ENCODE results near the gene ZNF835.
"Not testable (repeated sequence)": the region's sequence is repeated elsewhere in the genome, so short reads cannot be mapped to it uniquely, and the experiment has no call there.

ZNF835 gene

DNA sequence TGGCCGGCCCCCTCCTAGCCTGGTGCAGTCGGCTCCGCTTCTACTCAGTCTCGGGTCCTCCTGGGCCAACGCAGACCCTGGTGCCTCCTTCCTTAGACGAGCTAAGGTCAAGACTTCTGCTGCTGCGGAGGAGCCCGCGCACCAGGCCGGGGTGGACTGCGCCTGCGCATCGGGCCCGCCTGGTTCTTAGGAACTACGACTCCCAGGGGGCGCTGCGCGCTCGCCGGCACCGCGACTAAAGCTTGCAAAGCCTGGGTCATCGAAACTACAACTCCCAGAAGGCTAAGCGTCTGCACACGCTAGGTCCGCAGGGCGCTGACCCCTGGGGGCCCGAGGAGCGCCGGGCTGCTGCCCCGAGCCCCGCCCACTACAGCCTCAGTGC, at the start of gene ZNF835:
Gene ZNF835, minus strand, starts transcription at position 145 of the 382 bp plus-strand sequence. CDS start 6,559 bp downstream, outside the sequence.
- DNase-seq, result peak; percentile 87 to 88

DNA sequence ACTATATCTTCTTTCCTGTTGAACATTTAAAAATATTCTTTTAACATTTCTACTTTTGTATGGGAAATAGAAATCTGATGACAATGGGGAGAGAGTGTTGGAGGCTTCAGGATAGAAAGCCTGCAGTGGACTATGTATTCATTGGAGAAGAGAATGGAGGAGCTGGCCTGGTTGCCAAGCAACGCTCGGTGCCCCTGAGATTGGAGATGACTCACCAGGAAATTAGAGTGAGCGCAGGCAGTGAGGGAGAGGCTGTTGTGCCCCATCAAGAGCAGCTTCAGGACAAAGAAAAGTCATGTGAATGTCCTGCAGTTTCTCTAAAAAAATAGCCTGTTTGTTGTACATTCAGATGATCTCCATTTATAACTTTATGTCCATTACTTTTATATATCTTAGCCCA, 48.7 kb upstream of the ZNF835 start:
- DNase-seq, result no peak

GRCh38 chr19:56718231-56718630, 46.7 kb upstream of the ZNF835 start:
- DNase-seq, result no peak

GRCh38 chr19:56712611-56713276, 41.2 kb upstream of the ZNF835 start:
- no peak for DNase-seq

GRCh38 chr19:56710437-56710836, 38.9 kb upstream of the ZNF835 start:
- no peak for DNase-seq

DNA sequence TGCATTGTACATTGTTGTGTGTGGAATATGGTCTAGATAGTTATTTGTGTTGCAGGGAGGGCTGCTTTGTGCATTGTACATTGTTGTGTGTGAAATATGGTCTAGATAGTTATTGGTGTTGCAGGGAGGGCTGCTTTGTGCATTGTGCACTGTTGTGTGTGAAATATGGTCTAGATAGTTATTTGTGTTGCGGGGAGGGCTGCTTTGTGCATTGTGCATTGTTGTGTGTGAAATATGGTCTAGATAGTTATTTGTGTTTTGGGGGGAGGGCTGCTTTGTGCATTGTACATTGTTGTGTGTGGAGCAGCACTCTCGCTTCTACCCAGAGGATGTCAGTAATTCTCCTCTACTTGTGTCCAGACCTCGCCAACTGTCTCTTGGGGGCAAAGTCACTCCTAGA, 36.3 kb upstream of the ZNF835 start:
- DNase-seq, result no peak

DNA sequence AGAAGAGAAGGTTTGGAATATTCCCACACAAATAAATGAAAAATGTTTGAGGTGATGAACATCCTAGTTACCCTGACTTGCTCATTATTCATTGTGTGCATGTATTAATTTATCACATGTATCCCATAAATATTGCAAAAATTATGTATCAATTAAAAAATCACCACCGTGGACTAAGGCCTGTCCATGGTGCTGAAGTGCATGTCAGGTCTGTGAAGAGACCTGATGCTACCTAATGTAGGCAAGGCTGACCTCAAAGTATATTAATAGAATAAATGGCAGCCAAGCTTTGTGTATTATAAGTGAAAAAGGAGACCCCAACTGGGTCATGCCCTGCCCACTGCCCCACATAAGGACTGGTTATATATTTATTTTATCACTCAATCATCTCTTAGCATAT, 34.4 kb upstream of the ZNF835 start:
- DNase-seq, result no peak

- DNase-seq, result no peak
Observed at GRCh38 chr19:56701895-56702294, 30.3 kb upstream of the ZNF835 start.

- no peak for DNase-seq
Observed at GRCh38 chr19:56699552-56699951, 28.0 kb upstream of the ZNF835 start.

GRCh38 chr19:56692206-56692895, 20.8 kb upstream of the ZNF835 start:
- no peak for DNase-seq

- DNase-seq, result no peak
Observed at GRCh38 chr19:56690670-56691069, 19.1 kb upstream of the ZNF835 start.

DNA sequence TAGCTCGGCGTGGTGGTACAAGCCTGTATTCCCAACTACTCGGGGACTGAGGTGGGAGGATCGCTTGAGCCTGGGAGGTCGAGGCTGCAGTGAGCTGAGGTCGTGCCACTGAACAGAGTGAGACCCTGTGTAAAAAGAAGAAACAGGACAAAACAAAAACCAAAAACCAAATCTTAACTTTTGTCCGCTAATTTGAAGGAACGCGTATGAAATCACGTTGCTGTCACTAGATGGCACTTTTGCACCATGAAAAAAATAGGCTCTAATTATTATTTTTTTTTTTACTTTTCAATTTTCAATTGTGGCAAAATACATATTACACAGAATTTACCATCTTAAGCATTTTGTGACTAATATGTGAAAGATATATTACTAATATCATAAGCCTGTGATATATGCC, 17.6 kb upstream of the ZNF835 start:
- DNase-seq, result no peak

DNA sequence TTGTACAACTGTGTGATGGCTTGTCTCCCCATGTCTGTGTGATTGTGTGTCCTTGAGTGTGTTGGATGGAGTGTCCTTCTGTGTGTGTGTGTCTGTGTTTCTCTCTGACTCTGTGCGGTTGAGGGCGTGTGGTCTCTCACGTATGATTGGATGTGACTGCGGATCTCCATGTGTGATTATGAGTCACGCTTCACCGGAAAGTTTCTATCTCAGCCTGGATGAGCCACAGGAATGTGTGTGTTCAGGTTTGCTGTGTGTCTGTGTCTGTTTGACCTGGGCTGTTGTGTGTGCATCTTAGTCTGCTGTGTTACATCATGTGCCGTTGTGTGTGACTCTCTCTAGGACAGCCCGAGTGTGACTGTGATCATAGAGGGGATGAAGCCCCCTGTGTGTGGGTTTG, 15.5 kb upstream of the ZNF835 start:
- DNase-seq, result no peak

DNA sequence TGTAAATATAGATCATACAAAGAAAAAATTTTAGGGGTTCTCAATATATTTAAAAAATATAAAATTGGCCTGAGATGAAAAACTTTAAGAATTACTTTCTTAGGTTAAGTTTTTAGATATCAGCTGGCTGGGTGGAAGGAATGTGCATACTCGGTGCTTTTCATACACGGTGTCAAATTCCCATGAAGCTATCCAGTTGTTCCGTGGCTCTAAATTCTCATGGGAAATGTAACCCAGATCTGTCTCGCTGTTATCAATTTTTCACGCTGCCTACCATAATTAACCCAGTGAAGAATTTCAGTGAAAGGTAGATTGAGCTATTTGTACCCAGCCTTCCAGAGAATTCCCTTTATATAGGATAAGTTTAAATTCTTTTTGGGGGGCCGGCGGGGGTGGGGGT, 11.6 kb upstream of the ZNF835 start:
- no peak for DNase-seq

DNA sequence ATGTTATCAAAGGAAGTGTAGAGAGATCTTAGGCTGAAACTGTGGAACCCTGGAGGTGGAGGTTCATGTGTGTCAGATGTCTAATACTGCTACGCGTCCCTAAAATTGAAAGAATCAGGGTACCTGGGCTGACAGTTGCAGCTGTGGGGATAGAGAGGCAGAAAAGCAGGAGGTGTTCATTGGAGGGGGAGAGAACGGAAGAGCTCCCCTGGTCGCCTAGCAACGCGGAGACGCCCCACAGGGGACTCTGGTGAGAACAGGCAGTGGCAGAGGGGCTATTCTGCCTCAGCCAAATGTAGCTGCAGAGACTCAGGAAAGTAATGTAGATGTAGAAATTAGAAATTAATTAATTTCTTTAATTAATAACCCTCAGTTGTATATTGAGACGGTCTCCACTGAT, 10.1 kb upstream of the ZNF835 start:
- no peak for DNase-seq

DNA sequence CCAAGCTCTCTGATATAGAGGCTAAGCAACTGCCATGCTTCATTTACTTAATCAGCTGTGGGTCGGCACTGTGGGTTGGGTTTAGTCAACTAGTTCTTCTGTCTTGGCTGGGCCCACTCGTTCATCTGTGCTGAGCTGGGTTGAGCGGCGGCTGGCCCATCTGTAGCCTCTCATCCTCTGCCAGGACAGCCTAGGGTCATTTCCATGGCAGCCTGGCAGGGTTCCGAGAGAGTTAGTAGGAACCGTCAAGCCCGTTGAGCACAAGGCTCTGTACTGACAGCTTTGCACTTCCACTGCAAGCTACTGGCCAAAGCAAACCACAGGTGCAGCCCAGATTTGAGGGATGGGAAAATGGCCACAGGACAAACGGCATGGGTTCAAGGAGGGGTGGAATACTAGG, 6.6 kb upstream of the ZNF835 start:
- DNase-seq, result no peak

DNA sequence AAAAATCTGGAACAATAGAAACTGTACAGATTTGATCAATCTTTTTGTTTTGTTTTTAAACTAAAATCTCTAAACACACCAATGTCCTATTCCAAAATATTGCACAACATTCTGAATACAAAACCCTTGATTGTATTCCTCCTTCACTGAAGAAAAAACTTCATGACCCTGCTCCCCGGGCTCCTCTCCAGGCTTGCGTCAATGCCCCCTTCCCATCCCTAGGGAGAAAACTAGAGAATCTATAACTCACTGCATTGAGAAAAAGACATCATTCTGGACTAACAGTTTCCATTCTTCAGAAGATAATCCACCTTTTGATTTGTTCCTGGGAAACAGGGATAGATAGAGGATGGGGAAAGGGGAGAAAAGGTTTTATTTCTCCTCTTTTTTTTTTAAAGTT, 1.1 kb upstream of the ZNF835 start:
- not testable (repeated sequence) for DNase-seq

- no peak for DNase-seq
Observed at GRCh38 chr19:56670961-56671612, 470 bp downstream of the ZNF835 start.

- DNase-seq, result no peak
Observed at GRCh38 chr19:56670401-56670960, 1.1 kb downstream of the ZNF835 start.

- no peak for DNase-seq
Observed at GRCh38 chr19:56668676-56669075, 2.9 kb downstream of the ZNF835 start.

DNA sequence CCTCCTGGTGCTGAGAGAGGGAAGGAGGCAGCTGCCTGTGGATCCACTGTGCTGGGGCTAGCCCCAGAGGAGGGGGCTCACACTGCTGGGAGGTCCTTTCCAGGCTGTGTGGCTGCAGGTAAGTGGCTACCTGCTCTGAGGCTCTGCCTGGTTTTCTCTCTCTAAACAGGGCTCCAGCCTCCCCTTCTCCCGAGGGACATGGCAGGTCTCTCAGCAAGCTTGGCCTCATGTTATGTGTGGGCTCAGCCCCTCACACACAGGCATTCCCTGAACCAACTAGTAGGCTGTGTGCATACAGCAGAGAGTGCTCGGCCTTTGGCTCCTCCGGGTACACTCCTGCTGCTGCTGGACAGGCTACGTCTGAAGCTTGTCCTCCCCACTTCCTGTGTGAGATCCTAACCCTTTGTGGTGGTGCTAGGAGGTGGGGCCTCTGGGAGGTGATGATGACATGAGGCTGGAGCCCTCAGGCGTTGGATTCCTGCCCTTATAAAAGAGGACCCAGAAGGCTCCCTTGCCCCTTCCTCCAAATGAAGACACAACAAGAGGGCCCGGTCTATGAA, 4.2 kb downstream of the ZNF835 start:
- no peak for DNase-seq

DNA sequence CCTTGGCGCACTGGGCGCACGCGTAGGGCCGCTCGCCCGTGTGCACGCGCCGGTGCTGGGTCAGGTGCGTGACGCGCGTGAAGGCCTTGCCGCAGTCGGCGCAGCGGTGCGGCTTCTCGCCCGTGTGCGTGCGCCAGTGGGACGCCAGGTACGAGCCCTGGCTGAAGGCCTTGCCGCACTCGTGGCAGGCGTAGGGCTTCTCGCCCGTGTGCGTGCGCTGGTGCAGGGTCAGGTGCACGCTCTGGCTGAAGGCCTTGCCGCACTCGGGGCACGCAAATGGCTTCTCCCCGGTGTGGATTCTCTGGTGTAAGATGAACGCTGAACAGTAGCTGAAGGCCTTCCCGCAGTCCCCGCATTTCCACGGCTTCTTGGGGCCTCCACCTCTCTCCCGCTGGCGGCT, 7.0 kb downstream of the ZNF835 start:
- no peak for DNase-seq

- no peak for DNase-seq
Observed at GRCh38 chr19:56663931-56664500, 7.5 kb downstream of the ZNF835 start.
